HG02973 (cell line): ENCODE measurements around the gene DAZ1.
"Not testable (repeated sequence)": the region's sequence is repeated elsewhere in the genome, so short reads cannot be mapped to it uniquely, and the experiment has no call there.

ENCODE experiments used
- ATAC-seq: cut with Tn5 transposase; IDR thresholded peaks from one replicate; pipeline ENCODE4 v1.9.1; 2021; ENCODE audit warnings: moderate library complexity; ENCODE audit not compliant: unreplicated experiment

The DAZ1 gene

GRCh38 chrY:23198908-23199307, at the start of gene DAZ1:
DAZ1 (minus strand) TSS chrY:23199008; CDS start chrY:23198800, 208 bp downstream.
- not testable (repeated sequence) for ATAC-seq

DNA sequence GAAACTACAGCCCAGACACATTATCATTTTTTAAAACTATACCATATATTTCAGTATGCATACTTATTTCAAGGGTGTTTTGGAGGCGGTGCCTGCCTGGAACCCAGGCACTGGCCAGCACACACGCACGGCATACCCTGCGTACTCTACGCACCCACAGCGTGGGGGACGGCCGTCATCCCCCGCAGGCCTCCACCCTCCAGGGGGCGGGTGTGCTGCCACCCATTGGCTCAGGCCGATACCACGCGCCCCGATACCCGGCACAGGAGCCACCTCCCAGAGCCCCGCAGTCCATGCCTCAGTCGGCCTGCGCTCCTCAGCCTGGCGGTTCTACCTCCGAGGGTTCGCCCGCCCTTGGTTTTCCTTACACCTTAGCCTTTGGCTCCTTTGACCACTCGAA, 20.4 kb upstream of the DAZ1 start, which contains the start of gene DAZ2:
TSS of gene DAZ2 (plus strand) at position 301 of the 400 bp plus-strand sequence. CDS start 208 bp downstream, outside the sequence.
- ATAC-seq = not testable (repeated sequence)

DNA sequence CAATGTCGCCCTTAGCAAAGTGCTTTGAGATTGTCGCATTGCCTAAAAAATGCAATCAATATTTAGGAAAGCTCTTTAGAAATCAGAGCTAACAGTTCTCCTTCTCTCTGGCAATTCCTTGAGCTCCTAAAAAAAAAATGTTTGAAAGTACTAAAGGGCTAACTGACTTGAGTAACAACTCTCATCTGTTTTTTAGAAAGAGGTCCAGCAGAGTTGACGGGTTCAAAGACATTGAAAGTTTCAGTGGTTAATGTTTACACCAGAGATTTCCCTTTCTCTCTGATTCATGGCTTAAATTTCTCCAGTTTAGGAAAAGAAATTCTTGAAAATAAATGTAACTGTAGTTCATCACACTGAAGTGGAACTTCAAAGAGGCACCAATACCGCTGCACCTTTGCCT, 11.9 kb upstream of the DAZ1 start:
- not testable (repeated sequence) for ATAC-seq

GRCh38 chrY:23209802-23210495, 11.1 kb upstream of the DAZ1 start:
- not testable (repeated sequence) for ATAC-seq

- not testable (repeated sequence) for ATAC-seq
These were observed 8.6 kb upstream of the DAZ1 start for GRCh38 chrY:23207455-23207854.
